ENCODE data around the gene SS18L1.

SS18L1 gene

DNA sequence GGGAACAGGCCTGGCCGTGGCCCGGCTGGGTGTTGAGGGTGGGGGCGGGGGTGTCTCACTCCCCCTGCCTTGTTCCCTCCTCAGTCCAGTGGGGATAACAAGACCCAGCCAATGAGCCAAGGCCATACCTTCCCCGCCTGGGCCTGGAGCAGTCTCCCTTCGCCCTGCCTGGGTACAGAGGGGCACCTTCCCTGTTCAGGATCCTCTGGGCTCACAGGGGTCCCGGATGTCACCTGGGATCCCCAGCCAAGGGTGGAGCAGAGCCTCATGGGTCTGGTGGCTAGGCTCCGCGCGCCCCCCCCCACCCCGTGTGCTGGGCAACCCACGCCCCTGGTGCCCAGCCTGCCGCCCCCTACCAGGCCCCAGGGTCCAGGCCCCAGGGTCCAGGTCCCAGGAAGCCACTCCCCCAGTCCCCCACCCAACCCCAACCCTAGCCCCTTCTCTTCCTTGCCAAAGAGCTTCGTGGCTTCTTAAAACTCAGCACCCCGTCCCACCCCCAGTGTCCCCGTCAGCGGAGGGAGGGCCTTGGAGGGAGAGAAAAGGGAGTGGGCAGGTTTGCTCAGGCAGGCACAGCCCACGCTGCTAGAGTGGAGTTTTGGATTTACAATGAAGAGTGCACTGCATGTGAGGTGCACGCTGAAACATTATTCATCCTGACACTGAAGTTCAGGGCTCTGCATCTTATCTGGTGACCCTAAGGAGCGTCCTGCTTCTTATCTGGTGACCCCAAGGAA, 64.7 kb downstream of the SS18L1 start (continued):
- TF ChIP-seq POU6F1 (CRISPR knock-in tag; IDR thresholded peaks at IDR 0.05; ENCODE audit: borderline replicate concordance, low read depth), result no peak
- no peak for TF ChIP-seq ZFP3 (CRISPR knock-in tag; IDR thresholded peaks at IDR 0.05)

DNA sequence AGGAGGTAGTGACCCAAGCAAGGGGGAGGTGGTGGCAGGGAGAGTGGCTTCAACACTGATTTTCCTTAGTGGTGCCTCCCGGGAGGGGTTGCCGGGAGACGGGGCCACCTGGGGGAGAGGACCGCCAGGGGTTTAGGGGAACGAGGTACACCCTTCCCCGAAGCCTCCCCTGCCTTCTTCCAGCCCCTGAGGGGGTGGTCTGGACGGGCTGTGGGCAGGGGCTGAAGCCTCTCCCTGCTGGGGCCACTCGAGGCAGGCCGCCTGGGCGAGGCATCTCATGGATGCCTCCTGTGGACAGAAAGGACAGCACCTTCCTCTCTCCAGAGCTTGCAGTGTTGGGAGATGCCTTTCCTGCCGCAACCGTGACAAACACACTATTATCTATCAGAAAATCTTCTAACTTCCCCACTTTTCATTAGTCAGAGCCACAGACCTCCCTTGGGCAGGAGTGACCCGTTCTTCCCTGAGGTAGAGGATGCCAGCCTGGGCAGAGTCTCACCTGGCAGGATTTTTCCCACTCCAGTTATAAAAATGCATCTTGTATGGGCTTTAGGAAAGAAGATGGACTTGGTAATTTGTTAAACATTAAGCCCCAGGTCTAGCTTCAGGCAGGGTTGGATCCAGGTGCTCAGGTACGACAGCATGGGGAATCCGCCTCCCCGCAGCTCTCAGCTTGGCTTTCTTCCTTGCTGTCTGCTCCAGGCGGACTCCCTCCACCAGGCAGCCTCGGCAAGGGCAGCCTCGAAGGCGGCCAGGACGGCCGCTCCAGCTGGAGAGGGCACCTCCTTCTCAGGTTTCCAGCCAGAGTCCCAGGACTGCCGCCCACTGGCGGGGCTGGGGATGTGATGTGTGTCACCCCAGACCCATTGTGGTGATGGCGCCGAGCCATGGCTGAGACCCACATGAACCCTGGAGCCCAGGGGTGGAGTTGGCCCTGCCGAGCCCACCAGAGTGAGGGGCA, 65.5 kb downstream of the SS18L1 start:
- peak; percentile 10; the same call in 2 of the 3 replicates for ATAC-seq
- no peak for TF ChIP-seq TOX (CRISPR knock-in tag; IDR thresholded peaks at IDR 0.05; ENCODE audit: borderline replicate concordance)
- TF ChIP-seq ISL1 (CRISPR knock-in tag; IDR thresholded peaks at IDR 0.05), result no peak
- no peak for TF ChIP-seq ZNF70 (CRISPR knock-in tag; IDR thresholded peaks at IDR 0.05)
- TF ChIP-seq ZNF565 (CRISPR knock-in tag; conservative IDR thresholded peaks at IDR 0.05; ENCODE audit: low read depth), result no peak
- no peak for TF ChIP-seq OSR1 (CRISPR knock-in tag; IDR thresholded peaks at IDR 0.05)

- TF ChIP-seq, protein P1, sequence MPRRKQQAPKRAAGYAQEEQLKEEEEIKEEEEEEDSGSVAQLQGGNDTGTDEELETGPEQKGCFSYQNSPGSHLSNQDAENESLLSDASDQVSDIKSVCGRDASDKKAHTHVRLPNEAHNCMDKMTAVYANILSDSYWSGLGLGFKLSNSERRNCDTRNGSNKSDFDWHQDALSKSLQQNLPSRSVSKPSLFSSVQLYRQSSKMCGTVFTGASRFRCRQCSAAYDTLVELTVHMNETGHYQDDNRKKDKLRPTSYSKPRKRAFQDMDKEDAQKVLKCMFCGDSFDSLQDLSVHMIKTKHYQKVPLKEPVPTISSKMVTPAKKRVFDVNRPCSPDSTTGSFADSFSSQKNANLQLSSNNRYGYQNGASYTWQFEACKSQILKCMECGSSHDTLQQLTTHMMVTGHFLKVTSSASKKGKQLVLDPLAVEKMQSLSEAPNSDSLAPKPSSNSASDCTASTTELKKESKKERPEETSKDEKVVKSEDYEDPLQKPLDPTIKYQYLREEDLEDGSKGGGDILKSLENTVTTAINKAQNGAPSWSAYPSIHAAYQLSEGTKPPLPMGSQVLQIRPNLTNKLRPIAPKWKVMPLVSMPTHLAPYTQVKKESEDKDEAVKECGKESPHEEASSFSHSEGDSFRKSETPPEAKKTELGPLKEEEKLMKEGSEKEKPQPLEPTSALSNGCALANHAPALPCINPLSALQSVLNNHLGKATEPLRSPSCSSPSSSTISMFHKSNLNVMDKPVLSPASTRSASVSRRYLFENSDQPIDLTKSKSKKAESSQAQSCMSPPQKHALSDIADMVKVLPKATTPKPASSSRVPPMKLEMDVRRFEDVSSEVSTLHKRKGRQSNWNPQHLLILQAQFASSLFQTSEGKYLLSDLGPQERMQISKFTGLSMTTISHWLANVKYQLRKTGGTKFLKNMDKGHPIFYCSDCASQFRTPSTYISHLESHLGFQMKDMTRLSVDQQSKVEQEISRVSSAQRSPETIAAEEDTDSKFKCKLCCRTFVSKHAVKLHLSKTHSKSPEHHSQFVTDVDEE (CRISPR knock-in tag; IDR thresholded peaks at IDR 0.05), result no peak
- TF ChIP-seq ZFP30 (CRISPR knock-in tag; IDR thresholded peaks at IDR 0.05) (no peak), ZFP3 (CRISPR knock-in tag; IDR thresholded peaks at IDR 0.05) (no peak), ARNTL (CRISPR knock-in tag; IDR thresholded peaks at IDR 0.05; ENCODE audit: borderline replicate concordance, low read depth) (no peak), BACH2 (CRISPR knock-in tag; IDR thresholded peaks at IDR 0.05; ENCODE audit: borderline replicate concordance) (no peak), ZNF8 (CRISPR knock-in tag; IDR thresholded peaks at IDR 0.05) (no peak), OSR1 (CRISPR knock-in tag; IDR thresholded peaks at IDR 0.05) (no peak), POU6F1 (CRISPR knock-in tag; IDR thresholded peaks at IDR 0.05; ENCODE audit: borderline replicate concordance, low read depth) (no peak), ISL1 (CRISPR knock-in tag; IDR thresholded peaks at IDR 0.05) (no peak), SNAI2 (CRISPR knock-in tag; IDR thresholded peaks at IDR 0.05) (no peak), ZNF70 (CRISPR knock-in tag; IDR thresholded peaks at IDR 0.05) (no peak), RARB (CRISPR knock-in tag; IDR thresholded peaks at IDR 0.05) (no peak), ZNF565 (CRISPR knock-in tag; conservative IDR thresholded peaks at IDR 0.05; ENCODE audit: low read depth) (no peak), CREB5 (CRISPR knock-in tag; IDR thresholded peaks at IDR 0.05; ENCODE audit: low read depth) (no peak)
- TF ChIP-seq, protein P2, sequence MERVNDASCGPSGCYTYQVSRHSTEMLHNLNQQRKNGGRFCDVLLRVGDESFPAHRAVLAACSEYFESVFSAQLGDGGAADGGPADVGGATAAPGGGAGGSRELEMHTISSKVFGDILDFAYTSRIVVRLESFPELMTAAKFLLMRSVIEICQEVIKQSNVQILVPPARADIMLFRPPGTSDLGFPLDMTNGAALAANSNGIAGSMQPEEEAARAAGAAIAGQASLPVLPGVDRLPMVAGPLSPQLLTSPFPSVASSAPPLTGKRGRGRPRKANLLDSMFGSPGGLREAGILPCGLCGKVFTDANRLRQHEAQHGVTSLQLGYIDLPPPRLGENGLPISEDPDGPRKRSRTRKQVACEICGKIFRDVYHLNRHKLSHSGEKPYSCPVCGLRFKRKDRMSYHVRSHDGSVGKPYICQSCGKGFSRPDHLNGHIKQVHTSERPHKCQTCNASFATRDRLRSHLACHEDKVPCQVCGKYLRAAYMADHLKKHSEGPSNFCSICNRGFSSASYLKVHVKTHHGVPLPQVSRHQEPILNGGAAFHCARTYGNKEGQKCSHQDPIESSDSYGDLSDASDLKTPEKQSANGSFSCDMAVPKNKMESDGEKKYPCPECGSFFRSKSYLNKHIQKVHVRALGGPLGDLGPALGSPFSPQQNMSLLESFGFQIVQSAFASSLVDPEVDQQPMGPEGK (CRISPR knock-in tag; IDR thresholded peaks at IDR 0.05; ENCODE audit: borderline replicate concordance), result no peak
- no peak for ATAC-seq
Observed at GRCh38 chr20:62209850-62210495, 66.4 kb downstream of the SS18L1 start.

Measured in SK-N-SH treated with all-trans-retinoic acid at 6 μM for 48 hours (cell line).